NCI-H187 treated with DMSO at 0.1 percent for 48 hours (cell line): Measurements from ENCODE around the gene MYOD1.

ENCODE experiments used
- DNase-seq: peaks from one replicate; lab custom pipeline; 2025; lab: John Stamatoyannopoulos, UW

Gene MYOD1

GRCh38 chr11:17702876-17703275 lies 16.5 kb upstream of the MYOD1 start:
- DNase-seq, result no peak

- DNase-seq, result no peak
Observed at GRCh38 chr11:17703951-17704350, 15.4 kb upstream of the MYOD1 start.

GRCh38 chr11:17707830-17708229 lies 11.5 kb upstream of the MYOD1 start:
- no peak for DNase-seq

- no peak for DNase-seq
Observed at GRCh38 chr11:17711836-17712235, 7.5 kb upstream of the MYOD1 start.

- DNase-seq, result no peak
Observed at GRCh38 chr11:17713851-17714250, 5.5 kb upstream of the MYOD1 start.

- DNase-seq, result no peak
Observed at GRCh38 chr11:17714356-17714854, 5.0 kb upstream of the MYOD1 start.

- no peak for DNase-seq
Observed at GRCh38 chr11:17714870-17715269, 4.5 kb upstream of the MYOD1 start.

GRCh38 chr11:17716807-17717206 lies 2.6 kb upstream of the MYOD1 start:
- DNase-seq, result no peak

GRCh38 chr11:17718015-17718414 lies 1.4 kb upstream of the MYOD1 start:
- no peak for DNase-seq

- DNase-seq, result no peak
Observed at GRCh38 chr11:17718510-17718962, 835 bp upstream of the MYOD1 start.

GRCh38 chr11:17719938-17720795 lies 796 bp downstream of the MYOD1 start:
- DNase-seq, result no peak

- DNase-seq, result no peak
Observed at GRCh38 chr11:17720796-17721171, 1.4 kb downstream of the MYOD1 start.

- DNase-seq, result no peak
Observed at GRCh38 chr11:17721242-17721999, 2.0 kb downstream of the MYOD1 start.

- no peak for DNase-seq
Observed at GRCh38 chr11:17722000-17722643, 2.8 kb downstream of the MYOD1 start.

- DNase-seq, result no peak
Observed at GRCh38 chr11:17724020-17724908, 4.9 kb downstream of the MYOD1 start.

- no peak for DNase-seq
Observed at GRCh38 chr11:17725174-17725573, 5.8 kb downstream of the MYOD1 start.

GRCh38 chr11:17730137-17730536 lies 10.8 kb downstream of the MYOD1 start:
- no peak for DNase-seq

- peak; percentile 64 for DNase-seq
Observed at GRCh38 chr11:17730608-17731462, 11.5 kb downstream of the MYOD1 start.

GRCh38 chr11:17733261-17733660 lies 13.9 kb downstream of the MYOD1 start:
- no peak for DNase-seq

GRCh38 chr11:17734418-17734911 lies 15.1 kb downstream of the MYOD1 start, which contains the start of gene KCNC1:
Gene KCNC1 (plus strand): TSS chr11:17734781. CDS start chr11:17736003, 1,222 bp downstream.
- no peak for DNase-seq
